Occipital lobe (tissue), 2 donors: ENCODE results near the gene SLC14A1. TPM values are rescaled to one million over a fixed set of nuclear protein-coding genes. Genes with fewer than 3 reads are reported as not detected.

Source experiments
- DNase-seq: peaks from one replicate; lab custom pipeline; 2025; lab: John Stamatoyannopoulos, UW
- total RNA-seq: library from RNA; depleted of rRNA; stranded (reverse); fragments of >200 nt; gene quantifications from one replicate; pipeline ENCODE4 v1.2.3, GENCODE V29; 2014

Gene SLC14A1
- total RNA-seq: 4.1 TPM

DNA sequence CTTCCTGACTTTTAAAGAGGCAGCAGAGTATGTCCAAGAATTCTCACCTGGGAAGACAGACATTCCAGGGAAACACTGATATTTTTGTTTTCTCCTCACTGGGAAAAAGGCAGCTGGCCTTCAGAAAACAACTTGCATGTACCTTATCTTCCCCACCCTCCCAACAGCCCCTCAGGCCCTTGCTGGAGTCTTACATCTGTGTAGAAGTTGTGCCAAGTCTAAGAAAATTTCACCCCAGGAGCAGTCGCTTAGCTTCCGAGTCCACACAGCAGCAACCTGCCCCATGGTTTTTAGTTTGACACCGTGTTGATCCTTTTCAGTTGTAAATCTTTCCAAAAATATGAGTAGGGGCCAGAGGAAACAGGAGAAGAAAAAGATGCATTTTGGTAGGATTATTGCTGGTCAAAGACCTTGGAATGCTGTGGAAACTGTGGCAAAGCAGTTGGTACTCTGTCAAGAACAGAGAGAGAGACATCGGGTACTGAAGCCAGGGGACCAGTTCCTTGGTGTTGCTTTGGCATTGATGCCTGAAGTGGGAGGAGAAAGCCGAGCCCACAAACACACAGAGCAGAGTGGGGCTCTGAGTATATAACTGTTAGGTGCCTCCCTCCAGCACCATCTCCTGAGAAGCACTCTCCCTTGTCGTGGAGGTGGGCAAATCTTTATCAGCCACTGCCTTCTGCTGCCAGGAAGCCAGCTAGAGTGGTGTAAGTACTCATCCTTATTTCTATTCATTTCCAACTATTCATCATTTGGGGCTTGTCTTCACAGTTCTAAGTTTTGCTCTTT is at the start of gene SLC14A1:
SLC14A1 (plus strand) TSS at position 615 of the 789 bp plus-strand sequence. CDS start 6,140 bp downstream, outside the sequence.
- DNase-seq: no peak

DNA sequence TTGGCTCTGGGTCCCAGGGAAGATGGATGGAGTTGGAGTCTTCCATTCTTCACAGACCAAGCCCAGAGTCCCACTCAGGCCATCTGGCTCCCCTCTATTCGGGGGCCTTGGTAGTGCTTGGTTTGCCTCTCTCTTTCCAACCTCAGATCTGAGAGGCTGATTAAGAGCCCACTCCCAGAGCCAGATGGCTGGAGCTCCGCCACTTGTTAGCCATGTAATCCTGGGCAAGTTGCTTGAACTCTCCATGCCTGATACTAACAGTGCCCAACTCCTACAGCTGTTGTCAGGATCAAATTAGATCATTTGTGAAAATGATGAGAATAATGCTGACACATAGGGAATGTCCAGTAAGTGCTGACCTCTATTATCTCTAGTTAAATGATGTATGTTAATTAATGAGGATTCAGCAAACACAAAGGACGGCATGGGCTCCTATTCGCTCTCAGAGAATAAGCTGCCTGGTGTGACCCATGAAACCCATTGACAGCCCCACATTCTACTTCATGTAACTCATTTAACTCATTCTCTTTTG is 46.6 kb upstream of the SLC14A1 start:
- DNase-seq: no peak

DNA sequence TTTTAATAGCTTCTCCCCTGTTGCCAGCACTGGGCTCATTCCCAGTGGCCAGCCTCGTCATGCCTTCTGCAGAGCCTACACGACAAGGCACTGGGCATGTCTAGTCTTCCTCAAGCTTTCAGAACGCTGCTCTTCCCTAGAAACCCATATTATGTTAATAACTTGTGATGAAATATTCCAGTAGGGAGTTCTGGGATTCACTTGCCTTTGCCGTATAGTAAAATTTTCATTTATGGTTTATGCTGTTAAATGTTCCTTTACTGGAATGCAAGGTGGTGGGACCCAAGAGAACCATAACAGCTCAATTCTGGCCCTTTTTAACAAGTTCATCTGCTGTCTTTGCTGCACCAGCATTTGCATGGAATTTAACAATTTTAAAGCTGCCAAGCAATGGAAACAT is 45.5 kb upstream of the SLC14A1 start:
- no peak for DNase-seq

DNA sequence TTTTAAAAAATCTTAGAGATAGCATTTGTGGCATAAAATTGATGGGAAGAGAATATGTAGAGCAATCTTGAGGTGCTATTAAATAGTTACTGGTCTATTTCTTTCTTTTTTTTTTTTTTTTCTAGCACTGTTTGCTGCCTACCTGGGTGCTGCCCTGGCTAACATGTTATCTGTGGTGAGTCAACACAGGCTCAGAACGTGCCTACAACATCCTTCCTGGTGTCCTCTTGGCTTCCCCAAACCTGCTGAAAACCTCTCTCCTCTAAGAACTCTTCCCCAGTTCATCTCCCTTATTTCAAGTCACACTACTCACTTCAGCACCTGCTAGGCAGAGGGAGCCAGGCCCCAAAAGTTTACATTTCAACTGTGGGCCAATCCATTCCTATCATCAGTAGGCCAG is 45.1 kb upstream of the SLC14A1 start:
- no peak for DNase-seq

DNA sequence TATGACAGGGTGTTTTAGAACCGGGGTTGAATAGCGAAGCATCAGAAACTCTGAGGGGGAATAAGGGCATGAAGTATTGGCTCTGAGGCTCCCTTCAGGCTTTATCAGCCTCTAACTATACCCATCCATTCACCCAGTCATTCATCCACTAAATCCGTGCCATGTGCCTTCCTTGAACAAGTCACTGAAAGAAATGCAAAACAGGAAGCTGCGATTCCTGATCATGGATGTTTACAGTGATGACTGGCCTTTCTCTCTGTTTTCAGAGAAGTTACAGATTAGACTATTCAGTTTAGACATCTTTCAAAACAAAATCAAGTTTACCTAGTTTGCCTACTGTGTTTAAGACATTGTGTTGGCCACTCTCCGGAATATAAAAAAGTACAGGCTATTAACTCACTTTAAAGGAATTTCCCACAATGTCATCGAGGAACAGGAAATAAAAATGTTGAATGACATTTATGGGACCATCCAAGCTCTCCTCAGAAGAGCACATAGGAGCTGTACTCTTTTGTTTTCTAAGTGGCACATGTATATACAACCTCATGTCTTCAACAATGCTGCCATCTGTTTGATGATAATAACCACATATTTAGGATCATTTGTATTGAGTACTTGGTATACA is 43.8 kb upstream of the SLC14A1 start:
- no peak for DNase-seq

DNA sequence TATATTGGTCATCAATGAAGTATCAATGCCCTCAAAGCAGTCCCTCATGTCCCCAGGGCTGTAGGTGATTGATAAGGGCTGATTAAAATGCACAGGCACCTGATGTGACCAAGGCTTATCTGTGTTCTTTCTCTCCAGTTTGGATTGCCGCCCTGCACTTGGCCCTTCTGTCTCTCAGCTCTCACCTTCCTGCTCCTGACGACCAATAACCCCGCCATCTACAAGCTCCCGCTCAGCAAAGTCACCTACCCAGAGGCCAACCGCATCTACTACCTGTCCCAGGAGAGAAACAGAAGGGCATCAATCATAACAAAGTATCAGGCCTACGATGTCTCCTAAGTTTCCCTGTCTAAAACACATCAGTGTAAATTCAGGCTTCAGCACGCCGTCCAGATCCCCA is 41.8 kb upstream of the SLC14A1 start:
- no peak for DNase-seq

DNA sequence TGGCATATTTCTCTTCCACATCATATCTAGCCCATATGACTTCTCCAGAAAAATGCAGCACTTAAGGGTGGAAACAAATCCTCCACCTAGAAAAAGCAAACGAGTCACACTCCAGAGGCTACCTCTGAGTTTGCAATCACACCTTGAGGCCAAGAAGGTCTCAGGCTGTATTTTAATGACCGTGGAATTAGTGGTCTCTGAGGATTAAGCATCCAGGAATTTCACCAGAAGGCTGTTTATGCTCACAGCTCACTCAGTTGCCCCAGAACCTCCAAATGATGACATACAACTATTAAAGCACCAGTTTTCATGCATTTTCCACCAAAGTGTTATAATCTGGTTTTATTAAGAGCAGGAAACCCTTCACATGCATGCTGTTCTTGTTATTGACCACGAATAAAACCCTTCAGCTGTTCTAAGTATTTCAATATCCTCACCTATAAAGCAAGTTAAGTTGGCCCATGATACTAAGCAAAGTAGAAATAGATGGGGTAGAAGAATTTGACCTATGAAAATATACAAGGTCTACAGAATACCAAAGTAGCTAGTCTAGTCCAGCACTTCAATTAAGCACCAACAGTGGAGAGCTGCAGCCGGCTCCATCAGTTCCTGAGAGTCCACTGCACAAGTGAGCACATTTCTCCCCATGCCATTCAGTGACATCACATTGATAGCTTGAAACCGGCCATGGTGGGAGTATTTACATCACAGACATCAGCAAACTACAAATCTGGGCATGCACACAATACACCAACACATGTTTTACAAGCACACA is 39.5 kb upstream of the SLC14A1 start:
- DNase-seq: no peak

DNA sequence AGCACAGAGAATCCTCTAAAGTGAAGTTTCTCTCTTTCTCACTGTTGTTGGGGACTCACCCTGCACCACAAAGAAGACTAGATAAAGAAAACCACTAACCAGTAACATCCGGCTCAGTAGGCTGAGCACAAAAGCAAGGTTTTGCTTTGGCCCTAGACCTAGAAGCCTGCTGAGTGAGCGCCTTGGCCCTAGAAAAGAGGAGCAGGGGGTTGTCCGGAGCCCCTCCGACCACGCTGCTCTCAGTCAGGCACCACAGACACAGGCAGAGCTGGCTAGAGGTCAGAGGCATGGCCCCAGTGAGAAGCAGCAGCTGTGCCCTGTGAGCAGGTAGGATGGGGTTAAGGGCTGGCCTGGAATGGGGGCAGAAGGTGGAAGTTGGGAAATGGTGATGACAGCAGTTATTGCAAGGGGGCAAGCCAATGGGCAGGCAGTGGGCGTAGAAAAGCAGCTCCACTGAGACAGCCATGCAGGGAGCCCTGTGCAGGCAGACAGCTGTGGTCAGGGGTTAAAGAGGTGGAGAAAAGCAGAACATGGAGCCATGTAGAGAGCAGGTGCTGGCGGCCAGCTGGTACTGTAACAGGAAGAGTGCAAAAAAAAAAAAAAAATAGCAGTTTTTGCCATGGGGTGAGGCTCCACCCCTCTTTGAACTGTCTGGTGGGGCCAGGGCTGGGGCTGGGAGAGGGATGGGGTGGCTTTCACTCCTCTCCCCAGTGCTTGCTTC is 36.9 kb upstream of the SLC14A1 start:
- DNase-seq: no peak

DNA sequence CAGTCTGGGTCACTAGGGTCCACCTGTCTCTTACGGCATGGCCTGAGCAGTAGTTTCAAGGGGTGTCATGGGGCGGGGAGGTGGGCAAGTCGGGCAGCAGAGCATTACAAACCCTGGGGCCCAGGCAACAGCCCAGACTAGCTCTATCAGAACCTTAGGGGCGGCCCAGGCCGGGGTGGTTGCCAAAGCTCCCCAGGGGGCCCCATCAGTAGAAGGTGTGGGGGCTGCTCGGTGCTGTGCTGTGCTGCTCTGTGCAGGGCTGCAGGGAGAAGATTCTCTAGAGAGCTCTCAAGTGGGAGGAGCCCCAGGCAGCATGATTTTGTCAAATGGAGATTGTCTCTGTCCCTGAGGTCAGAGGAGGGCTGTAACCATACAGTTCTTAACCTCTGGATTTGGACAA is 36.4 kb upstream of the SLC14A1 start:
- DNase-seq: no peak

DNA sequence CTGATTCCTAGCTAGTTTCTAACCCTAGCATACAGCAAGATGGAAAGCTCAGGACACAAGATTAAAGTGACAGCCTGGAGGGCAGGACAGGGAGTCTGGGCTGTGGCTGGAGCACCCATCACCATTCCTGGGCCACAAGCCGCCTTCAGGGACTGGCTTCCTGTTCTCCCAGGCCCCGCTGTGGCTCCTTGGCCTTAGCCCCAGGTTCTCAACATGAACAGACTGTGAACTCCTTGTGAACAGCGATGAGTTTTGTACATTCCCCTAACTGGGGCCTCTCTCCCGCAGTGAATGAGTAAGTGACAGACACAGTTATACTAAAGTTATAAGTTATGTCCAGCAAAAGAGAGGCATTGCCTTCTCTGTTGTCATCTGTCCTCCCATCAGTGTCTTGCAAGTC is 35.9 kb upstream of the SLC14A1 start:
- no peak for DNase-seq

DNA sequence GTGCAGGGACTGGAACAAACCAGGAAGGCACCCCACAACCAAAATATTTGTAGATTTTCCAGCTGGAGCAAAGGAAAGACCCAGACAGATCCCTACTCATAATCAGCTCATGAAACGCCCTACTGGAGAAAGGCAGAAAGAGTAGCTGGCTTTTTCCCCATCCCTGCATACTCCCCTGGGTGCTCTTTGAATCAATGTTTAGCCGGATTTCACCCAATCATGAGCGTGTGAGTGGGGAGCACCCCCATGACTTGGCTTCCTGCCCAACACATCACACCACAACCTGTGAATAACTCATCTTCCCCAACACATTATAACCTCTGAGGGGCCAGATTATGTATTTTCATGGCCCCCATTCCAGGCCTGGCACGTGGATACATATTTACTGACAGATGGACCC is 35.1 kb upstream of the SLC14A1 start:
- no peak for DNase-seq

DNA sequence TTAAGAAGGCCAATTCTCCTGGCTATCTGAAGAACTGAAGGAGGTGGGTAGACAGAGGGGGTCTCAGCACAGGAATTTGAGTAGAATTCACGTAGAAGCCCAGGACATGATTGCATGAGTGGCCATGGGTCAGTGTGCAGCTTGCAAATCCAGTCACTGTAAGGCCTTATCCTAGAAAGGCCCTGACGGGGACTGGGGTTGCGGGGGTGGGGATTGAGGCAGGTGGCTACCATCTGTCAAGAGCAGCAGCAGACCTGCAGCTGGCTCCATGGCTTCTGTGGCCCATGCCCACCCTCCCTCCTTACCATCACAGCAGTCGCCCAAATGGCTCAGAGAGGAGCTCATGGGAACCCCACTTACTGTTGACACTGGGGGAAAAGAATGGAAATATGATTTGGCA is 34.6 kb upstream of the SLC14A1 start:
- DNase-seq: no peak

DNA sequence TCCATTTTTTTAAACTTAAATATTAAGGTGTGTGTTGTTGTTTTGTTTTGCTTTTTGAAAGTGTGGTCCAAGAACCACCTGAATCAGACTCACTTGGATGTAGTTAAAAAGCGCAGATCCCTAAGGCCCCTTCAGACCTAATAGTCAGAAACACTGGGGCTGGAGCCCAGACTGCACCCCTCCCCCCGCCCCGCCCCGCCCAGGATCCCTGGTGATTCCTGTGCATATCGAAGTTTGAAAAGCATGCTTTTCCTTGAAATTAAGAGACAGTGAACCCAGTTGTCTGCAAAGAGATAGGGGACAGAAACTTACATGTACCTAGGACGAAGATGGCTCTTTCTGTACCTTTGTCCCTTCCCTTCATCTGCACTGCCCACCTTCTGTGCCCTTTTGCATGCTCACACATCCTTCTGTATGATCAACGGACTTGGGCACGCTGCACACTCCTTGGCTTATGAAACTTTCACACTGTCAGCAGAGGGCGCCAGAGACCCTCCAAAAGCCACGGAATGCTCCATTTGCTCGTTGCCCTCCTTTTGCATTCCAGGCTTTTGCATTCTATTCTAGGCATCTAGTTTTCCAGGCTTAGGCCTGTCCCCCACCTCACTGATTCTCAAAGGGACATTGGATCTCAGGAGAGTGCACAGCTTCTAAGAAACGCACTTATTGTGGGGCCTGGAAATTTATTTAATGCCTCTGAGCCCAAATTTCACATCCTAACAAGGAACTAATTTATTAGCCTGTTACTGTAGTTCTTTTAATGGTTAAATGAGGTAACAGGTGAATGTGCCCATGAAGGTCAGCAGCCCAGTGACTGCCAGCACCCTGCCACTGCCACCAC is 32.8 kb upstream of the SLC14A1 start:
- DNase-seq: peak; percentile 40

DNA sequence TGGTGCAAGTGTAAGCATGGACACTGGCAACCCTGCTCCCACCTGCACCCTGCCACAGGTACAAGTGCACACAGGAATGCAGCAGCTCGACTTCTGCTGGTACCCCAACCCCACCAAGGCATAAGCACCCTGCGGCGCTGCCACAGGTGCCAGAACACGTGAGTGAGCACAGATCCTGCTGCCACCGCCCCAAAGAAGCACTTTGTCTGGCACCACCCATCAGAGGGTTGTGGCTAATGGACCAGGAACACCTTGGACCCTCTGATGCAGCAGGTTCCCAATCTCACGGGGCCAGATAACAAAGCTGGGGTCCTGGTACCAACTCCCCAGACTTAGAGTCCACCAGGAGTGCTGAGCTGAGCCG is 32.2 kb upstream of the SLC14A1 start:
- no peak for DNase-seq

DNA sequence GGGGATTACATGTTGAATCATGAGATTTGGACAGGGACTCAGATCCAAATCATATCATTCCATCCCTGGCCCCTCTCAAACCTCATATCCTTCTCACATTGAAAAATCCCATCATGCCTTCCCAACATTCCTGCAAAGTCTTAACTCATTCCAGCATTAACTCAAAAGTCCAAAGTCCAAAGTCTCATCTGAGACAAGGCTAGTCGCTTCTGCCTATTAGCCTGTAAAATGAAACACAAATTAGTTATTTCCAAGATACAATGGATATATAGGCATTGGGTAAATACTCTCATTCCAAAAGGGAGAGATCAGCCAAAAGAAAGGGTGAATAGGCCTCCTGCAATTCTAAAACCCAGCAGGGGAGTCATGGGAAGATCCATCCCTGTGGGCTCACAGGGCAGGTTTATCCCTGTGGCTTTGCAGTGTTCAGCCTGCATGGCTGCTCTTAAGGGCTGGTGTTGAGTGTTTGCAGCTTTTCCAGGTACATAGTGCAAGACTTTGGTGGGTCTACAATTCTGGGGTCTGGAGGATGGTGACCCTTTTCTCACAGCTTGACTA is 21.2 kb upstream of the SLC14A1 start:
- no peak for DNase-seq

DNA sequence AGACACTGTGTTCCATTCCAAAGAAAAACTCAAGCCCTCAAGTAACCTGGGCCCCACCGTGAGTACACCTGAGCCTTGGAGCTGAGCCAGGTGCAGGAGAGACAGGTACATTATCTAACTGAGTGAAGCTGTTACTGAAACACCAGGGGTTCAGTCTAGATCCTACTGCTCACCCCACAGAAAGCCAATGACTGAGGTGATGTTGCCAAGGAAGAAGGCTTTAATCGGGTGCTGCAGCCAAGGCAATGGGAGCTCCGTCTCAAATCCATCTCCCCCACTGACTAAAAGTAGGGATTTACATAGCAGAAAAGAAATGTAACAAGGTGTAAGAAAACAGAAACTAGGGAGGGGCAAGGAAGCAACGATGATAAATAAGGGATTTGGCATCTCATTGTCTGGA is 15.2 kb upstream of the SLC14A1 start:
- DNase-seq: no peak

DNA sequence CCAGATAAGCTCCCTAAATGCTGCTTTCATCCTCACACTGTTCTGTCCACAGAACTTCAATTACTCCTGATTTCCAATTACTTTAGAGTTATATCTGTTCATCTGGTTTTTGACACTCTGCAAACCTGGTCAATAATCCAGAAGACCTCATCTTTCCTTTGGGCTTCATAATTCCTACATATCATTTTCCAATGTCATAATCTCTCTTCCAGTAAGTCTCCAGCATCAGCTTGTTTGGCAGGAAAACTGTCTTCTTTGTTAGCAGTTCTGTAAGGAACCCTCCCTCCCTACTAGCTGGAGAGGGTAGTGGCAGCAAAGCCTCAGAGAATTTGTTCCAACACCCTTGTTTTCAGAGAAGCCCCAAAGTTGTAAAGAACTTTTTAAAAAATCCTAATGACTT is 11.9 kb upstream of the SLC14A1 start:
- no peak for DNase-seq

DNA sequence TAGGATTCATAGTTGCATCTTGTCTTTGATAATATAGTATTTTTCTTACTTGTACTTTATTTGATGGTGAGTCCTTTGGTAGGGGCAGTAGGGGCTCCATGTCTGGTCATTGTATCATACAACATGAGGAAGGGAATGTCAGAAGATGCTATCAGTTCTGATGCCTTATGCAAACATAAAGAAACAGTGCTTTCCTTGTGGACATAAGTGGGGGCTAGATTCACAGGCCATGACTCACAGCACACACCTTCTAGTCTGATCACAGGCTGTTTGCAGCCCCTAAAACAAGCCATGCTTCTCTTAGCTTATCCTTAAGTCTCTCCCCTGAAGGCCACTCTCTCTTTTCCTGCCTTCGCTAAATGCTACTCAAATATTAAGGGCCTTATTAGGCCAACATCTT is 10.7 kb upstream of the SLC14A1 start:
- DNase-seq: no peak

DNA sequence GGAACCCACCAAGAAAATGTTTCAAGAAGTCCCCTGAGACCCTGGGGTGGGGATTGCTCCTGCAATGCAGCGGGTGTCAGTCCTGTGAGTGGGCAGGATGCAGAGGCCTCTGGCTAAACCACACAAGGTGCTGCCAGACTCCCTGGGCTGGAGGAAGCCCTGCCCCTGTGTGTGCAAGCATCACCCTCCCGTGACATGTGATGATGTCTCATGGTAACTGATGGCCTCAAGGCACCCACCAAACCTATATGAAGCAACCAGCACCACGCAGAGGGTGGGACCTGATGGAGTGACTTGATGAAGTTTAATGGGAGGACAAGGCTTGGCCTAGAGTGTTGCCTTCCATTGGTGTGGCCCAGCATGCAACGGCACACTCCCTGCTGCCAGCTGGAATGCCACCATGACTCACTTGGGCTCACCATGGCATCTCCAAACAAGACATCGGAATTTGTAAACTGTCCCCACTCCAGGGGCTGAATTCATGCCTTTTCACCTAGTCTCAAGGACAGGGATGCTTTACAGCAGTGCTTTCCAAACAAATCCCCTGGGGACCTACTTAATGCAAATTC is 8.7 kb upstream of the SLC14A1 start:
- no peak for DNase-seq

DNA sequence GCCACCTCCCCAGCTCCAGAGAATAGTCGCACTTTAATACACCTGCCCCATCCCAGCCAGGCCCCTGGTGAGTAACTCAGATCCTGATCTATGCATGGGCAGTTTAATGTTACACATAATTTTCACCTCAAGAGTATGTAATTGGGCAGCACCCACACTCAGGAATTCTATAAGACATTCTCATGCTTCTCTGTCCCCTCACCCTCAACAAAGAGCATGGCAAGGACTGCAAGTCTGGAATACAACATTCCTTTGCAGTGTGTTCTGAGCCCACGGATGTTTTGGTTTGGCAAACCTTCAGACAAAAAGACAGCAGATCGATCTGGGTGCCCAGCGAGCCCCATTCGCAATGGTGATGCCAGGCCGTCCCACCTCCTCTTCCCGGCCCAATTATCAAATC is 4.9 kb upstream of the SLC14A1 start:
- DNase-seq: no peak
